Neural cell (in vitro differentiated cells): Measurements from ENCODE around the gene MAST1.

Source experiments
- CTCF ChIP-seq: fragments of 450-650 bp; IDR thresholded peaks from 2 replicates; pipeline ENCODE4 v1.5.1; 2014; ENCODE audit warnings: antibody characterized with exemption, mild to moderate bottlenecking, moderate library complexity; ENCODE audit not compliant: poor library complexity, severe bottlenecking
- EP300 ChIP-seq: fragments of 450-650 bp; conservative IDR thresholded peaks from 2 replicates; pipeline ENCODE4 v1.6.1; 2014; ENCODE audit warnings: antibody characterized with exemption, mild to moderate bottlenecking, moderate library complexity; ENCODE audit not compliant: poor library complexity, severe bottlenecking
- EZH2 ChIP-seq: fragments of 200-600, 300-800 bp; shearing (Covaris generic), sonication (generic); IDR thresholded peaks from 2 replicates; pipeline ENCODE4 v1.6.1; 2014; ENCODE audit warnings: antibody characterized with exemption, low read length, borderline replicate concordance, mild to moderate bottlenecking; ENCODE audit not compliant: insufficient read depth, poor library complexity, severe bottlenecking
- MXI1 ChIP-seq: fragments of 450-650 bp; conservative IDR thresholded peaks from 2 replicates; pipeline ENCODE4 v1.6.1; 2014; ENCODE audit warnings: antibody characterized with exemption, mild to moderate bottlenecking; ENCODE audit not compliant: poor library complexity, severe bottlenecking
- POLR2AphosphoS5 ChIP-seq: IDR thresholded peaks from 2 replicates; pipeline ENCODE4 v1.6.1; 2012
- RAD21 ChIP-seq: fragments of 450-650 bp; conservative IDR thresholded peaks from 2 replicates; pipeline ENCODE4 v1.6.1; 2014; ENCODE audit warnings: antibody characterized with exemption, mild to moderate bottlenecking, moderate library complexity
- REST ChIP-seq: IDR thresholded peaks from 2 replicates; pipeline ENCODE4 v1.6.1; 2012; ENCODE audit warnings: borderline replicate concordance
- SMC3 ChIP-seq: fragments of 450-650 bp; conservative IDR thresholded peaks from 2 replicates; pipeline ENCODE4 v1.6.1; 2014; ENCODE audit warnings: antibody characterized with exemption, mild to moderate bottlenecking, moderate library complexity; ENCODE audit not compliant: poor library complexity
- TAF1 ChIP-seq: IDR thresholded peaks from 2 replicates; pipeline ENCODE4 v1.6.1; 2012; ENCODE audit warnings: low read depth

- TF ChIP-seq CTCF (no peak), EZH2 (no peak), REST (no peak), TAF1 (no peak), EP300 (peak; percentile 17), POLR2AphosphoS5 (peak; percentile 69), SMC3 (peak; percentile 23), MXI1 (peak; percentile 99), RAD21 (no peak)
Observed at GRCh38 chr19:12890787-12891552, 52.7 kb downstream of the MAST1 start, which contains the start of gene GCDH.
